Caco-2 (cell line): ENCODE measurements around the gene PRSS21. TPM values are rescaled to one million over a fixed set of nuclear protein-coding genes. Genes with fewer than 3 reads are reported as not detected.

Experiments
- BruUV-seq: library from RNA; stranded (reverse); fragments of 400-500 nt; replicated peaks from 2 replicates; lab custom pipeline; 2021; lab: Mats Ljungman, UMichigan
- CTCF ChIA-PET: fragments of 300-600 bp; sonication (Branson Sonifier 250); formaldehyde crosslinking; loops from one replicate; lab custom pipeline; 2022; ENCODE audit warnings: antibody characterized with exemption; lab: Charles Lee
- POLR2A ChIA-PET: fragments of 300-600 bp; sonication (Branson Sonifier 250); formaldehyde crosslinking; loops from one replicate; lab custom pipeline; 2022; ENCODE audit warnings: antibody characterized with exemption; lab: Charles Lee
- DNase-seq, 2 experiments: peaks; one replicate each; pipeline versions ENCODE4 v3.0.0 to v3.0.0-alpha.2; 2020 to 2022
- H3K27me3 ChIP-seq: replicated peaks from 2 replicates; pipeline ENCODE4 v1.6.0; 2011; ENCODE audit warnings: low read length; ENCODE audit not compliant: control insufficient read depth, insufficient read depth
- H3K36me3 ChIP-seq: 2 replicates; pipeline ENCODE4 v1.5.1; 2011; ENCODE audit warnings: low read length; ENCODE audit not compliant: control insufficient read depth, insufficient read depth
- H3K4me1 ChIP-seq: fragments of 250-450 bp; sonication (Bioruptor Pico); 2 replicates; pipeline ENCODE4 v1.5.1; 2020; ENCODE audit warnings: mild to moderate bottlenecking
- H3K4me3 ChIP-seq: 2 replicates; pipeline ENCODE4 v1.5.1; 2011; ENCODE audit warnings: low read depth, mild to moderate bottlenecking, control low read depth, low read length
- H3K9me3 ChIP-seq: fragments of 250-450 bp; sonication (Bioruptor Pico); 2 replicates; pipeline ENCODE4 v1.5.1; 2020; ENCODE audit warnings: mild to moderate bottlenecking, moderate library complexity
- H3K27ac Mint-ChIP-seq: one replicate; pipeline ENCODE4 v1.8.0; 2022; ENCODE audit warnings: mixed read lengths; ENCODE audit not compliant: unreplicated experiment
- H3K27me3 Mint-ChIP-seq: one replicate; pipeline ENCODE4 v1.8.0; 2022; ENCODE audit warnings: mixed read lengths; ENCODE audit not compliant: insufficient read depth, unreplicated experiment
- H3K36me3 Mint-ChIP-seq: one replicate; pipeline ENCODE4 v1.8.0; 2022; ENCODE audit warnings: mild to moderate bottlenecking, mixed read lengths; ENCODE audit not compliant: insufficient read depth, unreplicated experiment
- H3K4me1 Mint-ChIP-seq: one replicate; pipeline ENCODE4 v1.8.0; 2022; ENCODE audit warnings: low read depth, mixed read lengths; ENCODE audit not compliant: unreplicated experiment
- H3K4me3 Mint-ChIP-seq: one replicate; pipeline ENCODE4 v1.8.0; 2022; ENCODE audit warnings: mild to moderate bottlenecking, moderate library complexity, mixed read lengths; ENCODE audit not compliant: unreplicated experiment
- H3K9me3 Mint-ChIP-seq: one replicate; pipeline ENCODE4 v1.8.0; 2022; ENCODE audit warnings: mixed read lengths; ENCODE audit not compliant: unreplicated experiment
- CTCF ChIP-seq, 2 experiments: fragments of 200-600 bp in 1 of 2; IDR thresholded peaks; 1 replicate in 1 of 2; 2 replicates in 1 of 2; pipeline versions ENCODE4 v1.5.1 to v1.8.0; 2011 to 2022; ENCODE audit warnings: antibody characterized with exemption in 1 of 2, control low read depth in 1 of 2, inconsistent platforms in 1 of 2, low read depth in 1 of 2, low read length in 1 of 2, mild to moderate bottlenecking in 1 of 2, moderate library complexity in 1 of 2; ENCODE audit not compliant: insufficient read depth in 1 of 2, severe bottlenecking in 1 of 2, unreplicated experiment in 1 of 2
- intact Hi-C: fragments of 100-400 bp; cut with micrococcal nuclease; formaldehyde crosslinking; loops from one replicate; pipeline ENCODE4 v1.10.0; 2022; ENCODE audit not compliant: unreplicated experiment
- total RNA-seq: library from RNA; stranded (reverse); gene quantifications from 2 replicates; pipeline ENCODE4 v1.2.3, GENCODE V29; 2022

PRSS21 gene
- total RNA-seq, 1 experiment from 2014 or later = not detected

- H3K36me3 ChIP-seq = no peaks in the 10 kb centered on the region
- peaks cover 25% of the 10 kb centered on the region for H3K4me1 Mint-ChIP-seq
- DNase-seq = no peak
- no peak for TF ChIP-seq CTCF (IDR thresholded peaks at IDR 0.05; ENCODE audit: insufficient read depth in 1 of 2, low read depth in 1 of 2, low read length in 1 of 2, severe bottlenecking in 1 of 2, unreplicated experiment in 1 of 2)
- H3K27ac Mint-ChIP-seq = peak overlapping the region; percentile 93
- H3K27me3 ChIP-seq = no peaks in the 10 kb centered on the region
- peaks cover 6% of the 10 kb centered on the region for H3K36me3 Mint-ChIP-seq
- H3K9me3 ChIP-seq = no peaks in the 10 kb centered on the region
- CTCF ChIA-PET = no interaction called here
- POLR2A ChIA-PET = no interaction called here
- no peak overlapping the region for H3K4me3 ChIP-seq
- peaks cover 20% of the 10 kb centered on the region for H3K4me1 ChIP-seq
- H3K9me3 Mint-ChIP-seq = no peaks in the 10 kb centered on the region
- intact Hi-C loops = loop anchor here (1.0 to 5.0 kb wide), 2 partner anchors 9 to 40 kb away; partner anchors contain the start of gene PRSS41
- no peaks in the 10 kb centered on the region for H3K27me3 Mint-ChIP-seq
- BruUV-seq = TSS peak; percentile 68
- peak overlapping the region; percentile 8 for H3K4me3 Mint-ChIP-seq
These were observed 19.8 kb downstream of the PRSS21 start for GRCh38 chr16:2836646-2837508.

- H3K27me3 ChIP-seq = no peaks in the 10 kb centered on the region
- Mint-ChIP-seq H3K4me3 (no peak overlapping the region), H3K27ac (peak overlapping the region; percentile 63), H3K9me3 (no peaks in the 10 kb centered on the region), H3K27me3 (no peaks in the 10 kb centered on the region), H3K4me1 (peaks cover 25% of the 10 kb centered on the region), H3K36me3 (peaks cover 6% of the 10 kb centered on the region)
- DNase-seq = peak; percentile 73 to 74
- H3K4me3 ChIP-seq = no peak overlapping the region
- POLR2A ChIA-PET = no interaction called here
- H3K9me3 ChIP-seq = no peaks in the 10 kb centered on the region
- peaks cover 20% of the 10 kb centered on the region for H3K4me1 ChIP-seq
- CTCF ChIA-PET = interaction anchor here (0.5 to 2.4 kb wide), 11 partner anchors 15 to 160 kb away, joined by 3 to 35 read pairs (median 5); partner anchors contain the start of genes FLYWCH1, FLYWCH2 and PRSS22
- peak; percentile 65 to 70 for TF ChIP-seq CTCF (IDR thresholded peaks at IDR 0.05; ENCODE audit: insufficient read depth in 1 of 2, low read depth in 1 of 2, low read length in 1 of 2, severe bottlenecking in 1 of 2, unreplicated experiment in 1 of 2)
- intact Hi-C loops = loop anchor here (1.0 to 5.0 kb wide), 2 partner anchors 29 to 42 kb away; partner anchors contain the start of gene PRSS41
- no peaks in the 10 kb centered on the region for H3K36me3 ChIP-seq
- BruUV-seq = no TSS peak
These were observed 21.9 kb downstream of the PRSS21 start for GRCh38 chr16:2838928-2839327.

GRCh38 chr16:2839650-2840450, 22.8 kb downstream of the PRSS21 start:
- intact Hi-C loops = loop anchor here (1.0 to 5.0 kb wide), 2 partner anchors 28 to 43 kb away; partner anchors contain the start of gene PRSS41
- POLR2A ChIA-PET = no interaction called here
- no peak overlapping the region for H3K4me3 Mint-ChIP-seq

More at GRCh38 chr16:2839650-2840450, 22.8 kb downstream of the PRSS21 start:
- CTCF ChIA-PET = interaction anchor here (0.5 to 2.4 kb wide), 11 partner anchors 14 to 159 kb away, joined by 3 to 35 read pairs (median 5); partner anchors contain the start of genes FLYWCH1, FLYWCH2 and PRSS22
- H3K4me3 ChIP-seq = no peak overlapping the region
- peaks cover 20% of the 10 kb centered on the region for H3K4me1 ChIP-seq
- H3K27ac Mint-ChIP-seq = peak overlapping the region; percentile 63
- TF ChIP-seq CTCF (IDR thresholded peaks at IDR 0.05; ENCODE audit: insufficient read depth in 1 of 2, low read depth in 1 of 2, low read length in 1 of 2, severe bottlenecking in 1 of 2, unreplicated experiment in 1 of 2) = no peak
- no peaks in the 10 kb centered on the region for H3K27me3 ChIP-seq
- H3K9me3 ChIP-seq = no peaks in the 10 kb centered on the region
- peaks cover 28% of the 10 kb centered on the region for H3K4me1 Mint-ChIP-seq
- peaks cover 6% of the 10 kb centered on the region for H3K36me3 Mint-ChIP-seq
- no peaks in the 10 kb centered on the region for H3K9me3 Mint-ChIP-seq
- no TSS peak for BruUV-seq
- no peak for DNase-seq
- no peaks in the 10 kb centered on the region for H3K36me3 ChIP-seq
- no peaks in the 10 kb centered on the region for H3K27me3 Mint-ChIP-seq
